Smooth muscle cell (in vitro differentiated cells): ENCODE results near the gene LRP1B. TPM values are rescaled to one million over a fixed set of nuclear protein-coding genes. Genes with fewer than 3 reads are reported as not detected.

Experiments
- DNase-seq: peaks from one replicate; lab custom pipeline; 2025; ENCODE audit not compliant: unreplicated experiment; lab: John Stamatoyannopoulos, UW
- H2AFZ ChIP-seq: fragments of 200-600 bp; sonication (generic); 2 replicates; pipeline ENCODE4 v1.6.0; 2016; ENCODE audit warnings: antibody characterized with exemption, low read depth, mild to moderate bottlenecking
- H3F3A ChIP-seq: fragments of 200-600 bp; sonication (generic); 2 replicates; pipeline ENCODE4 v1.6.0; 2017; ENCODE audit warnings: antibody characterized with exemption, low read depth
- H3K27ac ChIP-seq: fragments of 200-600 bp; sonication (generic); 2 replicates; pipeline ENCODE4 v1.5.1; 2016; ENCODE audit warnings: low read depth, mild to moderate bottlenecking
- H3K27me3 ChIP-seq: fragments of 200-600 bp; sonication (generic); 2 replicates; pipeline ENCODE4 v1.6.1; 2016; ENCODE audit warnings: low read depth, mild to moderate bottlenecking
- H3K36me3 ChIP-seq: fragments of 200-600 bp; sonication (generic); 2 replicates; pipeline ENCODE4 v1.5.1; 2016; ENCODE audit warnings: low read depth
- H3K4me1 ChIP-seq: fragments of 200-600 bp; sonication (generic); 2 replicates; pipeline ENCODE4 v1.5.1; 2016; ENCODE audit warnings: low read depth
- H3K4me2 ChIP-seq: fragments of 200-600 bp; sonication (generic); 2 replicates; pipeline ENCODE4 v1.6.0; 2016; ENCODE audit warnings: mild to moderate bottlenecking
- H3K4me3 ChIP-seq: fragments of 200-600 bp; sonication (generic); 2 replicates; pipeline ENCODE4 v1.5.1; 2016; ENCODE audit warnings: mild to moderate bottlenecking
- H3K79me2 ChIP-seq: fragments of 200-600 bp; sonication (generic); 2 replicates; pipeline ENCODE4 v1.6.0; 2016; ENCODE audit warnings: low read depth, mild to moderate bottlenecking
- H3K9ac ChIP-seq: fragments of 200-600 bp; sonication (generic); 2 replicates; pipeline ENCODE4 v1.6.0; 2016; ENCODE audit warnings: low read depth
- H3K9me3 ChIP-seq: fragments of 200-600 bp; sonication (generic); replicated peaks from 2 replicates; pipeline ENCODE4 v1.5.1; 2016; ENCODE audit warnings: low read depth
- H4K20me1 ChIP-seq: fragments of 200-600 bp; sonication (generic); 2 replicates; pipeline ENCODE4 v1.6.0; 2016; ENCODE audit warnings: low read depth
- CTCF ChIP-seq: fragments of 200-600 bp; sonication (generic); IDR thresholded peaks from 2 replicates; pipeline ENCODE4 v1.5.1; 2017; ENCODE audit warnings: borderline replicate concordance, mild to moderate bottlenecking, antibody characterized with exemption; ENCODE audit not compliant: insufficient read depth, poor library complexity, severe bottlenecking
- WGBS: methylation state at CpG from one replicate; pipeline ENCODE4 v1.1.7; 2016; ENCODE audit warnings: low lambda C conversion rate; 5-methylcytosine and 5-hydroxymethylcytosine counted together
- polyA plus RNA-seq: library from polyadenylated mRNA; unstranded; fragments of >200 nt; fragmentation: Nextera tagmentation; extraction: Ambion mirVana; gene quantifications from 2 replicates; pipeline ENCODE4 v1.2.1, GENCODE V29; 2016
- total RNA-seq: library from RNA; depleted of rRNA; stranded (reverse); fragments of >200 nt; gene quantifications from 2 replicates; pipeline ENCODE4 v1.2.3, GENCODE V29; 2014

The LRP1B gene
- total and polyA plus RNA-seq, 2 experiments from 2014 or later, result 0.08 to 2.9 TPM

GRCh38 chr2:141075753-141076152 is 1055.1 kb downstream of the LRP1B start:
- Histone ChIP-seq H3K9me3 (no peaks in the 10 kb centered on the region), H3K4me2 (peak overlapping the region; percentile 18), H4K20me1 (no peaks in the 10 kb centered on the region), H3K79me2 (no peaks in the 10 kb centered on the region), H2AFZ (peak overlapping the region; percentile 40), H3K4me3 (no peak overlapping the region), H3K4me1 (peaks cover 3% of the 10 kb centered on the region), H3K27me3 (no peaks in the 10 kb centered on the region), H3K9ac (no peak overlapping the region), H3F3A (no peaks in the 10 kb centered on the region), H3K27ac (no peak overlapping the region), H3K36me3 (no peaks in the 10 kb centered on the region)
- TF ChIP-seq CTCF, result no peak
- DNase-seq, result no peak

DNA sequence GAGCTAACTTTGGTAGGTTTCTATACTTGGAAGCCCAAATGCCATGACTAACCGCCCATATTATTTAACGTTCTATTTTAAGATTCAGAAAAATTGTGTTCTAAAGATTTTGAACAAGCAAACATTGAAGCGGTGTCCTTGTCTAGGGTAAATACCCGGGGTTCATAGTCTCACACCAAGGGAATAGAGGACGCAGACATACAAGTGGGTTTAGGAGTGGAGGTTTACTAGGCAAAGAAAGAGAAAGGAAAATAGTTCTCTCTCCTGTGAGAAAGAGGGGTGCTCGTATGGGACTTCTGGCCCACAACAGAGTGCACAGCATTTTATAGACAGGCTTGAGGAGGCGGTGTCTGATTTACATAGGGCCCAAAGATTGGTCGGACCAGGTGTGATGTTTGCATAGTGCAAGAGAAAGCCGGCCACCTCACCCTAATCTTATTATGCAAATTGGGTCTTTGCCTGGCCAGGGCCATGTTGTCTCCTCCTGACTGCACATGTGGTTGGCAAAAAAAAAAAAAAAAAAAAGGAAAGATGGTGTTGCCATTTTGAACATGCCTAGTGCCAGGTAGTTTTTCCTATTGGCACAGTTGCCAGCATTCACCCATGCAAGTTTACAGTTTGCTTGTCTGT is 1062.6 kb downstream of the LRP1B start:
- Histone ChIP-seq H3F3A (no peaks in the 10 kb centered on the region), H3K27ac (no peak overlapping the region), H3K36me3 (no peaks in the 10 kb centered on the region), H3K4me3 (no peak overlapping the region), H3K4me1 (no peaks in the 10 kb centered on the region), H3K79me2 (no peaks in the 10 kb centered on the region), H4K20me1 (no peaks in the 10 kb centered on the region), H3K9ac (no peak overlapping the region), H3K4me2 (no peak overlapping the region), H3K27me3 (no peaks in the 10 kb centered on the region), H2AFZ (no peak overlapping the region), H3K9me3 (no peaks in the 10 kb centered on the region)
- DNase-seq, result no peak
- WGBS, result 97% methylated on average over 9 of the region's 9 CpGs
- TF ChIP-seq CTCF, result no peak

GRCh38 chr2:141065042-141065441 is 1065.8 kb downstream of the LRP1B start:
- Histone ChIP-seq H3K4me1 (no peaks in the 10 kb centered on the region), H3K9ac (no peak overlapping the region), H2AFZ (no peak overlapping the region), H3K27ac (no peak overlapping the region), H3K27me3 (no peaks in the 10 kb centered on the region), H3K4me3 (no peak overlapping the region), H3F3A (no peaks in the 10 kb centered on the region), H3K79me2 (no peaks in the 10 kb centered on the region), H4K20me1 (no peaks in the 10 kb centered on the region), H3K36me3 (no peaks in the 10 kb centered on the region), H3K9me3 (no peaks in the 10 kb centered on the region), H3K4me2 (no peak overlapping the region)
- DNase-seq, result no peak
- 82% methylated on average over 4 of the region's 4 CpGs for WGBS
- no peak for TF ChIP-seq CTCF

- Histone ChIP-seq H4K20me1 (no peaks in the 10 kb centered on the region), H3K27me3 (no peaks in the 10 kb centered on the region), H3K27ac (no peak overlapping the region), H3F3A (no peaks in the 10 kb centered on the region), H3K4me1 (no peaks in the 10 kb centered on the region), H3K9me3 (no peaks in the 10 kb centered on the region), H3K4me2 (no peak overlapping the region), H3K9ac (no peak overlapping the region), H2AFZ (no peak overlapping the region), H3K36me3 (no peaks in the 10 kb centered on the region), H3K79me2 (no peaks in the 10 kb centered on the region), H3K4me3 (no peak overlapping the region)
- no peak for TF ChIP-seq CTCF
- no peak for DNase-seq
- 80% methylated on average over 4 of the region's 4 CpGs for WGBS
These were observed 1067.4 kb downstream of the LRP1B start for GRCh38 chr2:141063406-141063805.
